ENCODE measurements around the gene FMNL2. TPM values are rescaled to one million over a fixed set of nuclear protein-coding genes. Genes with fewer than 3 reads are reported as not detected.

FMNL2 gene
- polyA plus RNA-seq, 1 donor = 20.4 TPM

DNA sequence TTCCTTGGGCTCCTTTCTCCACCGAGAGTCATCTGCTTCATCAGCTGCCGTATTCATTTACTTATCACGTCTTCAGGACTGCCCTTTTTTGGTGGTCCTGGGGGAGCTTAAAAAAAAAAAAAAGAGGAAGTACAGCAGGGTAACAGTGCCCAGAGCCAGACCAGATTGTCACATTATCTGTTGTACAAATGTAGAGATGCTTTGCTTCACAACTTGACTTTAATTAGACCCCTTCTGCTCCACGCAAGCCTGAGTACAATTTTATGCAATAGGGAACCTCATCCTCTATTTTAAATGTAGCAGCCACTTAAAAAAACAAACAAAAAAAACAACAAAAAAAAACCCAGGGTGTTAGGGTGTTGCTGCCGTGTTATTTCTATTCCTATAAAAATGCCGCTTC, 254.0 kb downstream of the FMNL2 start:
- DNase-seq = no peak

- DNase-seq = peak; percentile 57
These were observed 259.2 kb downstream of the FMNL2 start for GRCh38 chr2:152594022-152594766.

DNA sequence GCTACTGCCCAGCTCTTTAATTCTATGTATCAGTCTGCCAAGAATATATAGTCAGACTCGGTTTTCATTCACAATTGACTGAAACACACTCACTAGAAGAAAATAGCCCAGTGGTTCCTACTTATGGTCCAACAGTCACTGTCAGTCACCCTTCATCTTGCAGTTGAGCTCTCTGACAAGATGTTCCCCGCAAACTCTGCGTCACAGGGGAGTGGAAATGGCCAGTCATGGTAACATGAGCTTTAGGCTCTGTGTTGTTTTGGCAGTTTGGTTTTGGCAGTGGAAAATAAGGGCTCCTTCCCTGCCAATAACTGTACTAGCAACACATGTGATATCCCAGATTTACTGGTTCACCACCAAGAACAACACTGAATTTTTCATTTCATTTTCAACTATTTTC, 259.8 kb downstream of the FMNL2 start:
- peak; percentile 69 for DNase-seq

GRCh38 chr2:152598975-152599759, 264.2 kb downstream of the FMNL2 start:
- no peak for DNase-seq

DNA sequence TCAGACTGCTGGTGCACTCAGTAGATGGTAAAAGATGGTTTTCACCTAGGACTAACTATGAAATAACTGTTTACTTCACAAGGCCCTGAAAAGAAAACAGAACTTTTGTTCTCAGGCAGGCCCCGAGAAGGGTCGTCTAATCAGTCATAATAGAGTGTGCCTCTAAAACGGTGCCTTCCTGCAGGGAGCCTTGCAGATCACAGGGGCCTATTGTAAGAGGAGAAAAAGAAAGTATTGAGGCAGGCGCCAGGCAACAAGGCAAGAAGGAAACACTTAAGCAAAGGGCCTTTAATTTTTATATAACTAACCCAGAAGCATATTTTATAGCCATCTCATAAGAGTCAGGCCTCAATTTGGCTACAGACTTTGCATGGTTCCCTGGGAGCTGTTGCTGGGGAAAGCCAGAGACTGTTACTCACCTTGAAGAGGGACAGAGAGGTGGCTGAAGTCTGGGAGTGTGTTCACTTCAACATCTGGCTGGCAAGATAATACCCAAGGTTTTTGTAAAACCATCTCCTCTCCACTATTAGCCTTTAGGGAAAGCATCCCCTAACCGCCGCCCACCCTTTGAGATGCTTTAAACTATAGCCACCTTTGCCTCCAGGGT, 265.2 kb downstream of the FMNL2 start:
- no peak for DNase-seq

DNA sequence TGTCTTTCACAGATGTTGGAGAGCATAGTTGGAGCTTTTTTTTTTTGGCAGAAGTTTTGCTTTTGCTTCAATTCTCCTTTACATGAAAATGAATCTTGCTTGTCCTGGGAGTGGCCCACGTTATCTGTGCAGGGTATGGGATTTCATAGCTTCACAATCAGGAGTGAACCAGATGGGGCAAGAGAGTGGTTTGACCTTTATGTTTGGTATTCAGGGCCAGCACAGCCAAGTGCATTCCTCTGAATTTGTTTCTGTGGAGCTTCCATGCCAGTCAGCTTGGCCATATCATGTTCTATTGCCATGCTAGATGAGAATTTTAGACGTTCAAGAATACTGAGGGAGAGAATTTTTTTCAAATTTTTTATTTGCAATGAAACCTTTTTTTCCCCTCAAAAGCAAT, 265.7 kb downstream of the FMNL2 start:
- DNase-seq = no peak

GRCh38 chr2:152602750-152603149, 267.8 kb downstream of the FMNL2 start:
- no peak for DNase-seq

GRCh38 chr2:152603166-152603565, 268.2 kb downstream of the FMNL2 start:
- DNase-seq = no peak

DNA sequence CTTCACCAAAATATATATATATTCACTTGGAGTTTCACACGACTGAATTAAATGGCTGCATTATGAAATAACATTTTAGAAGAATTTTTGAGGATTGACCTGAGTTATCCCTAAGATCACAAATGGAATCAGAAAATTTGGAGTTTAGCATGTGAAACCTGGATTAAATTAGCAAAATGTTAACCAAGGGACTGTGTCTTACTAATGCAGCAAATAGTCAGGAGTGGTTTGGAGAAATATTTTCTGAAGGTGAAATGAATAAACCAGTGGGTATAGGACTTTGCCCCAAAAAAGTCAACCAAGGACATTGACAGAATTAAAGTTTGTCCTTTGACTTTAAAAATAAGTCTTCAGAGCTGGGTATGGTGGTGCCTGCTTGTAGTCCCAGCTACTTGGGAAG, 271.1 kb downstream of the FMNL2 start:
- DNase-seq = no peak

DNA sequence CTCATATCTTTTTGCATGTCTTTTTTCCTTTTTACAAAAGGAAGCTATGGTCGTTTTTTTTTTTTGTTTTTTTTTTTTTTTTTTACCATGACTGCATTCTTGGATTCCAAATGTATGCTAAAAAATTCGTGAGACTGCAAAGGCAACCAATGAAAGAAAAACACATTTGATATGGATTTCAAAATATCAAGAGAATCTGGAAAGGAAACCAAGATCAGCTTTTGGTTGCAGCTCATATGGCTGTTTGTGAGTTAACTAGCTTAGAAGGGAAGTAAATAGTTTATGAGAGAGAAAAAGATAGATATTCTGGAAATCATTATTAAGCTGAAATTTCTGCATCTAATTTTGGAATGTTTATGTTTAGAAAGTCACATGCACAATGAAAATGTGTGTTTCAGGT, 272.0 kb downstream of the FMNL2 start:
- no peak for DNase-seq

- no peak for DNase-seq
These were observed 272.9 kb downstream of the FMNL2 start for GRCh38 chr2:152607793-152608300.

GRCh38 chr2:152609154-152609553, 274.2 kb downstream of the FMNL2 start:
- DNase-seq = no peak

DNA sequence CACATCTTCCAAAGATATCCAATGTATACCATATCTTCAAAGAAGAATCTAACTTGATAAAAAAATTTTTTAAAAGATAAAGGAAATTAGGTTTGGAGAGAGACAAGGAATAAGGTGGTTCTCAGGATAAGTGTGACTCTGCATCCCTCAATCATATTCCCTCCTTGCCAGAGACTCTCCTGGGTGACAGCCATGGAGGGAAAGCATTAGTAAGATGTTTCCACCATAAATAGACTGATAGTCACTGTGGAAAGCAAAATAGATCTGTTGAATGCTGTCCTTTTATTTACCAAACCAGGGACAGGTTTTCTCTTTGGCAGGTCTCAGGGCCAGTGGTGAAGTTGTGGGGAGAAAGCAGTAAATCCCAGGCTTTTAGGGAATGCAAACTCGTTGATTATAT, 274.7 kb downstream of the FMNL2 start:
- DNase-seq = no peak

GRCh38 chr2:152611458-152612231, 276.7 kb downstream of the FMNL2 start:
- DNase-seq = peak; percentile 40

- DNase-seq = no peak
These were observed 278.3 kb downstream of the FMNL2 start for GRCh38 chr2:152613235-152613634.

DNA sequence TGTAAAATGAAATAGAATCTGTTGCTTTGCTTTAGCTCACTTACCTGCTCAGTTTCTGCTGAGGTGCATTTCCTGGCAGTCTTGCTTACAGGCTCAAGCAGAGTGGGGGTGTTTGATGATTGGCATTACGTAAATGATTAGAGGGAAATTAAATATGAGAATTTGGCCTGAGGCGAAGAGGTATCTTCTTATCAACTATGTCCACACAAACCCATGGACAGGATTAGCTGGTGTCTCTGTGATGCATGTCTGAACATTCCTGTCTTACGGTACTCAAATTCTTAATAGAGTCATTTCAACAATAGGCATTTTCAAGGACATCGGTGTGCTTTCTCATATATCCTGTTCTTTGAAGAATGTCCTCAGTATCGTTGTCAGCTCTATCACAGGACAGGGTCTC, 280.2 kb downstream of the FMNL2 start:
- no peak for DNase-seq

GRCh38 chr2:152617456-152618192, 282.6 kb downstream of the FMNL2 start:
- DNase-seq = no peak

DNA sequence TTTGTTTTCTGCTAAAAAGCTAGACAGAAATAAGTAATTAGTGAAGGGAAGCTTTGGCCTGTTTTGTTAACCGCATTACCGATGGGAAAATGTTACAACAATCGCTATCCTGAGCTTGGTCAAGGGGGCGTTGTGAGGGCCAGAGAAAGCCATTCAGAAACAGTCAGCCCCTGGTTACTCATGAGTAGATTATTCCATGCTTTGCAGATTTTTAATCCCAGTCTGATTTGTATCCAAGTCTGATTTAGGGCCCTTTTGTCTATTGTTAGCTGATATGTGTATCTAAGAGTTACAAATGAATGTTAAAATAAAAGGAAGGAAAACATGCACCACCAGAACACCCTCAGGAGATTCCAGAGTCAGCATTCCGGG, 283.2 kb downstream of the FMNL2 start:
- DNase-seq = no peak

- no peak for DNase-seq
These were observed 285.2 kb downstream of the FMNL2 start for GRCh38 chr2:152620208-152620607.

DNA sequence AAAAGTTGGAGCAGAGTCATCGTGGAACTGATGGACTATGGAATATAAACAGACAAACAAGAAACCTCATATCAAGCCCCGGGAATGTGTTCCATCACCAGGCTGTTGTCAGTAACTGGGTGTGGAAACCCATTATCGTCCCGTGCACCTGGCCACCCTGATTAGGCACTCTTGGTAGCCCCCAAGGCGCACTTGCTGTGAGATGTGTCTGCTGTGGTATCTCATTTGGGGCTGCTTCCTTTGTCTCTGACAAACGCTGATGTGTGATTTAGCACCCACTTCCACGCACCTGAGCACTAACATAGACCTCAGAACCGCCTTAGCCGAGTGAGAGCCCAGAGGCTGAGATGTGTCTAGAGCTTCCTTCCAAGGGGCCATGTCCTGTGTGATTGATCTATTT, 286.0 kb downstream of the FMNL2 start:
- DNase-seq = no peak

DNA sequence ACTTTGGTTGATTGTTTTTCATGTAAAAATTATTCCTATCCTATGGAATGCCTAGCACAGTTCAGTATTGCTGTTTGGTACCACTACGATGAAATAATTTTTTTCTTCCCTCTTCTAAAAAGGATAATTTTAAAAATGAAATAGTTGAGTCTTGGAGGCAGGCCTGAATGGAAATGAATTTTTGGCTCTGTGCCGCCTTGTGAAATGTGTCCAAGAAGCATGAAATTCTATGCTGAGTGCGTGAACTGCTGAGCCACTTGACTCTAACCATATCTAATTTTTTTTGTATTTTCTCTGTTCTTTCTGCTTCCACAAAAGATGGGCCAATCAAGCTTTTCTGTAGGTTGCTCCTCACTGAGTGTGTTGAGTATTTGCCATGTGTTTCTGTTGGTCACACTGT, 287.2 kb downstream of the FMNL2 start:
- peak; percentile 43 for DNase-seq
